Measurements from ENCODE around the gene ATF5.

DNA sequence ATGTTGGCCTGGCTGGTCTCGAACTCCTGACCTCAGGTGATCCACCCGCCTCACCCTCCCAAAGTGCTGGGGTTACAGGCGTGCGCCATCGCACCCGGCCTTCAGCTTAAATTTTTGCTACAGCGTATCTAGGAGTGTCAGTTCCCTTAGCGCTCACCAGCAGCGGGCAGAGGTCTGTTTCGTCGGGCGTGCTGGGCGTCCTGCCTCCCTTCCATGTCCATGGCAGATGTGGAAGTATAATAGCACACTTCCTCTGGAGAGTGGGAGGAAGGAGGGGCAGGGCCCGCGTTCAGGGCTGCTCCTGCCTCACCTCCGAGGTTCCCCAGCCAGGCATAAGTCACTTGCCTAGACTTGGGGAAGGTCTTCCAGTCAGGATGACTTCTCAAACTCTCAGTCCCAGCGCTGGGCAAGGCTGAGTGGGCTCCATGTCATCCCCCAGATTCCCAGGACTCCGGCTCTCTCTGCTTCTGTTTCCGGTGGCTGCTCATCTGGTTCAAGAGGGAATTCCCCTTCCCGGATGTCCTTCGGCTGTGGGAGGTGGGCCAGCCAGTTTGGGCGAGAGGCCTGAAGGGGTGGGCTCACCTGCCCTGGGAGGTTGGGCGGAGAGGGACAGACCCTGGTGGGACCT lies 41.9 kb upstream of the ATF5 start:
- TF ChIP-seq, protein P1, sequence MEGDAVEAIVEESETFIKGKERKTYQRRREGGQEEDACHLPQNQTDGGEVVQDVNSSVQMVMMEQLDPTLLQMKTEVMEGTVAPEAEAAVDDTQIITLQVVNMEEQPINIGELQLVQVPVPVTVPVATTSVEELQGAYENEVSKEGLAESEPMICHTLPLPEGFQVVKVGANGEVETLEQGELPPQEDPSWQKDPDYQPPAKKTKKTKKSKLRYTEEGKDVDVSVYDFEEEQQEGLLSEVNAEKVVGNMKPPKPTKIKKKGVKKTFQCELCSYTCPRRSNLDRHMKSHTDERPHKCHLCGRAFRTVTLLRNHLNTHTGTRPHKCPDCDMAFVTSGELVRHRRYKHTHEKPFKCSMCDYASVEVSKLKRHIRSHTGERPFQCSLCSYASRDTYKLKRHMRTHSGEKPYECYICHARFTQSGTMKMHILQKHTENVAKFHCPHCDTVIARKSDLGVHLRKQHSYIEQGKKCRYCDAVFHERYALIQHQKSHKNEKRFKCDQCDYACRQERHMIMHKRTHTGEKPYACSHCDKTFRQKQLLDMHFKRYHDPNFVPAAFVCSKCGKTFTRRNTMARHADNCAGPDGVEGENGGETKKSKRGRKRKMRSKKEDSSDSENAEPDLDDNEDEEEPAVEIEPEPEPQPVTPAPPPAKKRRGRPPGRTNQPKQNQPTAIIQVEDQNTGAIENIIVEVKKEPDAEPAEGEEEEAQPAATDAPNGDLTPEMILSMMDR (conservative IDR thresholded peaks at IDR 0.05 in 1 of 2, IDR thresholded peaks at IDR 0.05 in 1 of 2; ENCODE audit: low read depth in 1 of 2, low read length in 2 of 2) = no peak
- no peak for TF ChIP-seq EZH2 (IDR thresholded peaks at IDR 0.05; ENCODE audit: low read length, missing control alignments)

Measured in fibroblast of lung (primary cell).